Gastrocnemius medialis (tissue), 4 donors: ENCODE results near the gene UQCR11. TPM values are rescaled to one million over a fixed set of nuclear protein-coding genes. Genes with fewer than 3 reads are reported as not detected.

Experiments
- ATAC-seq, 2 donors: fragments of 150-250 bp; one replicate each; pipeline ENCODE4 v1.9.1; 2016
- DNase-seq, 2 donors: peaks; one replicate each; pipeline ENCODE4 v3.0.0-alpha.2; 2019
- H3K27ac ChIP-seq, 4 donors: fragments of 200-600 bp; sonication (generic); 1 replicate in 1 of 4; 2 replicates in 3 of 4; pipeline ENCODE4 v1.5.1; 2016 to 2018; ENCODE audit warnings: mild to moderate bottlenecking in 2 of 4, moderate library complexity in 1 of 4
- H3K27me3 ChIP-seq, 3 donors: fragments of 200-600 bp; sonication (generic) in 2 of 3; 1 replicate in 1 of 3; 2 replicates in 2 of 3; pipeline versions ENCODE4 v1.5.1 to v1.6.0; 2016 to 2019; ENCODE audit warnings: mild to moderate bottlenecking in 1 of 3, moderate library complexity in 1 of 3
- H3K36me3 ChIP-seq, 2 donors: fragments of 200-600 bp; sonication (generic) in 1 of 2; one replicate each; pipeline ENCODE4 v1.5.1; 2017 to 2018
- H3K4me1 ChIP-seq, 2 donors: fragments of 200-600 bp; sonication (generic) in 1 of 2; one replicate each; pipeline ENCODE4 v1.5.1; 2016 to 2017; ENCODE audit warnings: mild to moderate bottlenecking in 2 of 2
- H3K4me3 ChIP-seq, 4 donors: fragments of 200-600 bp; sonication (generic) in 3 of 4; 1 replicate in 1 of 4; 2 replicates in 3 of 4; pipeline ENCODE4 v1.5.1; 2016 to 2019; ENCODE audit warnings: mild to moderate bottlenecking in 2 of 4
- H3K9me3 ChIP-seq, 3 donors: fragments of 200-600 bp; sonication (generic) in 2 of 3; 1 replicate in 1 of 3; 2 replicates in 2 of 3; pipeline ENCODE4 v1.5.1; 2016 to 2019
- CTCF ChIP-seq, 5 experiments: fragments of 450-650 bp in 3 of 5; fragments of 200-600 bp in 2 of 5; sonication (generic) in 2 of 5; IDR thresholded peaks in 4 of 5; conservative IDR thresholded peaks in 1 of 5; 1 replicate in 4 of 5; 2 replicates in 1 of 5; pipeline ENCODE4 v1.5.1; 2016 to 2019; ENCODE audit warnings: antibody characterized with exemption in 5 of 5, mild to moderate bottlenecking in 3 of 5, moderate library complexity in 3 of 5
- POLR2A ChIP-seq, 2 donors: fragments of 450-650 bp; IDR thresholded peaks; one replicate each; pipeline ENCODE4 v1.6.1; 2017; ENCODE audit warnings: antibody characterized with exemption in 2 of 2, mild to moderate bottlenecking in 2 of 2, moderate library complexity in 2 of 2
- in situ Hi-C, 4 donors: fragments of 200-750 bp; cut with MboI; loops; one replicate each; pipeline versions ENCODE4 v1.15.0 to v1.8.0; 2017; ENCODE audit warnings: low sequenced_read_pairs in 4 of 4
- intact Hi-C: fragments of 100-400 bp; cut with DNase I; formaldehyde crosslinking; loops from one replicate; pipeline ENCODE4 v1.15.1; 2023; ENCODE audit warnings: low total_unique reads
- total RNA-seq, 4 donors: library from RNA; depleted of rRNA; stranded (reverse); fragments of >200 nt; gene quantifications; one replicate each; pipeline versions ENCODE4 v1.1.0 to v1.2.3, GENCODE V29; 2016

Gene UQCR11
- total RNA-seq, 4 donors from 2014 or later: 106 to 173 (median 154) TPM

DNA sequence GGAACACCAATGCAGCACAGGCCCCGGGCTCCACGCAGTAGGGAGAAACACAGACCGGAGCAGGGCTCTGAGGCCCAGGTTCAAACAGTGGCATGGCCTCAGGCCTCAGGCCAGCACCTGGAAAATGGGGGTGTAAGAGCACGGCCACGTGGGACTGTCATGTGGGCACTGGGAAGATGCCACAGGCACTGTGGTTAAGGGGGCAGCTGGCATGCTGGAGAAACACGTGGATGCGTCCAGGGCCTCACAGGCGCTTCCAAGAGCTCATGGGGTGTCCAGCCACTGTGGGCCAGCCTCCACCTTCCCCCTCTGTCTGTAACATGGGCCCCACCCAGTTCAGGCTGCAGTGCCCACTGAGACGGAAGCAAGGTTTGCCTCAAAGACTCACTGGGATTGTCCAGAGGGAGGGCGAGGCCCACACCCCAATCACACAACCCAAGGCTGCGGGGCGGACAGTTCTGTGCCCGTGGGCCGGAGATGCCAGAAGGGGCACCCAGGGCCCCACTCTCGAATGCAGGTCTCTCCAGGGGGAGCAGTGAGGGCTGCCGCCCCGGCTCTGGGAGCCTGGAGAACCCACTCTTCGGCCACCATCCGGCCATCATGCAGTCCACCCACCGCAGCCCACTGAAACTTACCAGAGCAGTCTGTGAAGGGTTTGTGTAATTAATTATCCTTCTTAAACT lies 6.3 kb downstream of the UQCR11 start:
- no peaks in the 10 kb centered on the region for H3K9me3 ChIP-seq
- no peak overlapping the region for H3K4me3 ChIP-seq
- H3K27ac ChIP-seq: no peak overlapping the region
- peaks cover 0 to 46% of the 10 kb centered on the region in 2 donors for H3K36me3 ChIP-seq
- intact Hi-C loops (no loop called here), in situ Hi-C loops (no loop called here)
- no peak for ATAC-seq
- DNase-seq: no peak
- H3K27me3 ChIP-seq: no peaks in the 10 kb centered on the region
- peaks cover 13 to 22% of the 10 kb centered on the region in 2 donors for H3K4me1 ChIP-seq
- TF ChIP-seq CTCF (IDR thresholded peaks at IDR 0.05 in 4 of 5, conservative IDR thresholded peaks at IDR 0.05 in 1 of 5) (no peak), POLR2A (IDR thresholded peaks at IDR 0.05) (no peak)

- ATAC-seq: no peak
- H3K4me3 ChIP-seq: peak overlapping the region; percentile 75 to 83 (median 77)
Observed at GRCh38 chr19:1593501-1593772, 11.8 kb downstream of the UQCR11 start.

GRCh38 chr19:1592755-1593500 lies 12.3 kb downstream of the UQCR11 start, which contains the start of gene MBD3:
Gene MBD3, minus strand, starts transcription at chr19:1592865. Its CDS starts 234 bp downstream, at chr19:1592631.
- peak within 1 kb of the TSS; percentile 76 to 90 (median 85) for H3K4me3 ChIP-seq
- peaks cover 0 to 28% of the 10 kb centered on the region in 2 donors for H3K36me3 ChIP-seq
- H3K4me1 ChIP-seq: peaks cover 19 to 30% of the 10 kb centered on the region in 2 donors
- H3K9me3 ChIP-seq: no peaks in the 10 kb centered on the region
- H3K27ac ChIP-seq: peak within 1 kb of the TSS; percentile 88 to 98 (median 94)
- intact Hi-C loops (loop anchor here (1.0 kb wide), 3 partner anchors 12 to 103 kb away; partner anchors contain the start of genes PCSK4, TCF3 and UQCR11), in situ Hi-C loops (no loop called here)
- TF ChIP-seq CTCF (IDR thresholded peaks at IDR 0.05 in 4 of 5, conservative IDR thresholded peaks at IDR 0.05 in 1 of 5) (peak in 2 of 5 experiments; percentile 18 to 21), POLR2A (IDR thresholded peaks at IDR 0.05) (no peak)
- peak; percentile 80 to 87 for ATAC-seq
- DNase-seq: peak; percentile 89 to 94
- H3K27me3 ChIP-seq: no peaks in the 10 kb centered on the region

More at GRCh38 chr19:1593501-1593772, 11.8 kb downstream of the UQCR11 start:
- Histone ChIP-seq H3K27me3 (no peaks in the 10 kb centered on the region), H3K27ac (peak overlapping the region; percentile 88 to 98 (median 92)), H3K4me1 (peaks cover 14 to 30% of the 10 kb centered on the region in 2 donors), H3K9me3 (no peaks in the 10 kb centered on the region), H3K36me3 (peaks cover 0 to 33% of the 10 kb centered on the region in 2 donors)
- in situ Hi-C loops (no loop called here), intact Hi-C loops (no loop called here)
- TF ChIP-seq POLR2A (IDR thresholded peaks at IDR 0.05): no peak
- TF ChIP-seq CTCF (IDR thresholded peaks at IDR 0.05 in 4 of 5, conservative IDR thresholded peaks at IDR 0.05 in 1 of 5): no peak
- no peak for DNase-seq

- H3K9me3 ChIP-seq: no peaks in the 10 kb centered on the region
- TF ChIP-seq CTCF (IDR thresholded peaks at IDR 0.05 in 4 of 5, conservative IDR thresholded peaks at IDR 0.05 in 1 of 5) (peak in 1 of 5 experiments; percentile 20), POLR2A (IDR thresholded peaks at IDR 0.05) (peak; percentile 88 to 91)
- H3K27me3 ChIP-seq: no peaks in the 10 kb centered on the region
- peak overlapping the region; percentile 88 to 98 (median 93) for H3K27ac ChIP-seq
- DNase-seq: peak; percentile 68 to 85
- H3K4me1 ChIP-seq: peaks cover 22 to 30% of the 10 kb centered on the region in 2 donors
- intact Hi-C loops (loop anchor here (1.0 kb wide), 3 partner anchors 13 to 102 kb away; partner anchors contain the start of genes PCSK4, TCF3 and UQCR11), in situ Hi-C loops (no loop called here)
- H3K36me3 ChIP-seq: peaks cover 0 to 20% of the 10 kb centered on the region in 2 donors
- peak overlapping the region; percentile 76 to 90 (median 84) for H3K4me3 ChIP-seq
- peak; percentile 80 to 87 for ATAC-seq
Observed at GRCh38 chr19:1592024-1592754, 13.1 kb downstream of the UQCR11 start.
